Calu3 (cell line): Measurements from ENCODE around the gene SLC37A1. TPM values are rescaled to one million over a fixed set of nuclear protein-coding genes. Genes with fewer than 3 reads are reported as not detected.

Source experiments
- BruUV-seq: library from RNA; stranded (reverse); fragments of 400-500 nt; replicated peaks from 2 replicates; lab custom pipeline; 2021; lab: Mats Ljungman, UMichigan
- CTCF ChIA-PET: fragments of 300-600 bp; sonication (Branson Sonifier 250); formaldehyde crosslinking; loops from one replicate; lab custom pipeline; 2022; ENCODE audit warnings: antibody characterized with exemption; lab: Charles Lee
- DNase-seq: peaks from one replicate; pipeline ENCODE4 v3.0.0; 2022
- H3K27ac Mint-ChIP-seq: one replicate; pipeline ENCODE4 v1.8.0; 2022; ENCODE audit warnings: mixed read lengths; ENCODE audit not compliant: unreplicated experiment
- H3K27me3 Mint-ChIP-seq: one replicate; pipeline ENCODE4 v1.8.0; 2022; ENCODE audit warnings: mixed read lengths; ENCODE audit not compliant: unreplicated experiment
- H3K36me3 Mint-ChIP-seq: one replicate; pipeline ENCODE4 v1.8.0; 2022; ENCODE audit warnings: mild to moderate bottlenecking, moderate library complexity, mixed read lengths; ENCODE audit not compliant: insufficient read depth, unreplicated experiment
- H3K4me1 Mint-ChIP-seq: one replicate; pipeline ENCODE4 v1.8.0; 2022; ENCODE audit warnings: mild to moderate bottlenecking, low read depth, mixed read lengths; ENCODE audit not compliant: unreplicated experiment
- H3K4me3 Mint-ChIP-seq: one replicate; pipeline ENCODE4 v1.8.0; 2022; ENCODE audit warnings: mild to moderate bottlenecking, low read depth, moderate library complexity, mixed read lengths; ENCODE audit not compliant: unreplicated experiment
- H3K9me3 Mint-ChIP-seq: one replicate; pipeline ENCODE4 v1.8.0; 2022; ENCODE audit warnings: low read depth, mixed read lengths; ENCODE audit not compliant: unreplicated experiment
- intact Hi-C: fragments of 100-400 bp; cut with micrococcal nuclease; formaldehyde crosslinking; loops from one replicate; pipeline ENCODE4 v1.10.0; 2022; ENCODE audit not compliant: unreplicated experiment
- total RNA-seq: library from RNA; stranded (reverse); gene quantifications from 2 replicates; pipeline ENCODE4 v1.2.3, GENCODE V29; 2022
- TF ChIP-seq, protein P1 (sequence below): fragments of 200-600 bp; IDR thresholded peaks from one replicate; pipeline ENCODE4 v1.8.0; 2022; ENCODE audit warnings: antibody characterized with exemption; ENCODE audit not compliant: unreplicated experiment

Gene SLC37A1
- total RNA-seq, 1 experiment from 2014 or later = 24.9 TPM

DNA sequence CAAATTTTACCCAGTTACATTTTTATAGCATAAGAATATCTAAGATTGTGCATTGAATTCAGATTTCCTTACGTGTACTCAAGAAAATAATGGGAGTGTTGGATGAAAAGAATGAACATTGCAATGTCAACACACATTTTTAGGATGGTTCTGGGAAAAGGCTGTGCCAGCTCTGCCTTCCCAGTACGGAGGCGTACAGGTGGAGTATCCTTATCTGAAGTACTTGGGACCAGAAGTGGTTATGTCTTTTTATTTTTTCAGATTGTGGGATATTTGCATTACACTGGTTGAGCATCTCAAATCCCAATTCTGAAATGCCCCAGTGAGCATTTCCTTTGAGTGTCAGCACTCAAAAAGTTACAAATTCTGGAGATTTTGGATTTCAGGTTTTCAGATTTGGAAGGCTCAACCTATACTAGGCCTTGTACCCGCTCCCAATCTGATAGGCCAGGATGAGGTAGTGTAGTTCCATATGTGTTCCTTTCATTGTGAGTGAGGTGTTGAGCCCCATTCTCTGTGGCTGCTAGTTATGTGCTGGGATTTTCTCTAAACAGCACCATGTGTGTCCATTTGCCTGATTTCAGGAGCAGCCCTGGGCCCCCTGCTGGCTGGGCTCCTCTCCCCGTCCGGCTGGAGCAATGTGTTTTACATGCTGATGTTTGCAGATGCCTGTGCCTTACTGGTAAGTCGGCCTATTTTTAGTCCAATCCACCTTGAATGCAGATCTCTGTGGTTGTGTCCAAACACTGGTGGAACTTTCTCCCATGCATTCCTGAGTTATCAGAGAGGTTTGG, 60.8 kb downstream of the SLC37A1 start:
- DNase-seq = peak; percentile 5
- TF ChIP-seq, protein P1, sequence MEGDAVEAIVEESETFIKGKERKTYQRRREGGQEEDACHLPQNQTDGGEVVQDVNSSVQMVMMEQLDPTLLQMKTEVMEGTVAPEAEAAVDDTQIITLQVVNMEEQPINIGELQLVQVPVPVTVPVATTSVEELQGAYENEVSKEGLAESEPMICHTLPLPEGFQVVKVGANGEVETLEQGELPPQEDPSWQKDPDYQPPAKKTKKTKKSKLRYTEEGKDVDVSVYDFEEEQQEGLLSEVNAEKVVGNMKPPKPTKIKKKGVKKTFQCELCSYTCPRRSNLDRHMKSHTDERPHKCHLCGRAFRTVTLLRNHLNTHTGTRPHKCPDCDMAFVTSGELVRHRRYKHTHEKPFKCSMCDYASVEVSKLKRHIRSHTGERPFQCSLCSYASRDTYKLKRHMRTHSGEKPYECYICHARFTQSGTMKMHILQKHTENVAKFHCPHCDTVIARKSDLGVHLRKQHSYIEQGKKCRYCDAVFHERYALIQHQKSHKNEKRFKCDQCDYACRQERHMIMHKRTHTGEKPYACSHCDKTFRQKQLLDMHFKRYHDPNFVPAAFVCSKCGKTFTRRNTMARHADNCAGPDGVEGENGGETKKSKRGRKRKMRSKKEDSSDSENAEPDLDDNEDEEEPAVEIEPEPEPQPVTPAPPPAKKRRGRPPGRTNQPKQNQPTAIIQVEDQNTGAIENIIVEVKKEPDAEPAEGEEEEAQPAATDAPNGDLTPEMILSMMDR = no peak
- Mint-ChIP-seq H3K4me1 (no peaks in the 10 kb centered on the region), H3K27ac (no peak overlapping the region), H3K9me3 (peaks cover 2% of the 10 kb centered on the region), H3K36me3 (peaks cover 13% of the 10 kb centered on the region), H3K4me3 (no peak overlapping the region), H3K27me3 (no peaks in the 10 kb centered on the region)
- intact Hi-C loops = no loop called here
- CTCF ChIA-PET = no interaction called here
- no TSS peak for BruUV-seq

DNA sequence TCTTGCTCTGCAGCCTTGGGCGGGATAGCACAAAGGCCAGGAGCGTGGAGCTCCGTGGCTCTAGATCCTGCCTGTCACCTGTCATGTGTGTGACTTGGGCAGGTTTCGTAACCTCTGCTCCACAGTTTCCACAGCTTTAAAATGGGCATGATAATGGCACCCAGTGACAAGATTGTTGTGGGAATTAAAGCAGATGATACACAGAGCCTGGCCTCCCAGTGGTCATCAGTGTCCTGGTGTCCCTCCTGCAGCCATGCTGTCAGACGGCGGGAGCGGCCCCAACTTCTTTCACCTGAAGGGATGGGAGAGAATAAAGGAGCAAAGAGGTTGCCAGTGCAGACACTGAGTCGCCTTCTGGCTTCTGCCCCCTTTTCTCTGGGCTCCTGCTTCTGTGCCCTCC, 61.5 kb downstream of the SLC37A1 start:
- no peaks in the 10 kb centered on the region for H3K4me1 Mint-ChIP-seq
- no TSS peak for BruUV-seq
- CTCF ChIA-PET = no interaction called here
- H3K27me3 Mint-ChIP-seq = no peaks in the 10 kb centered on the region
- H3K9me3 Mint-ChIP-seq = peaks cover 2% of the 10 kb centered on the region
- intact Hi-C loops = no loop called here
- H3K4me3 Mint-ChIP-seq = no peak overlapping the region
- H3K27ac Mint-ChIP-seq = no peak overlapping the region
- H3K36me3 Mint-ChIP-seq = peaks cover 13% of the 10 kb centered on the region
- TF ChIP-seq, protein P1 = no peak
- no peak for DNase-seq

DNA sequence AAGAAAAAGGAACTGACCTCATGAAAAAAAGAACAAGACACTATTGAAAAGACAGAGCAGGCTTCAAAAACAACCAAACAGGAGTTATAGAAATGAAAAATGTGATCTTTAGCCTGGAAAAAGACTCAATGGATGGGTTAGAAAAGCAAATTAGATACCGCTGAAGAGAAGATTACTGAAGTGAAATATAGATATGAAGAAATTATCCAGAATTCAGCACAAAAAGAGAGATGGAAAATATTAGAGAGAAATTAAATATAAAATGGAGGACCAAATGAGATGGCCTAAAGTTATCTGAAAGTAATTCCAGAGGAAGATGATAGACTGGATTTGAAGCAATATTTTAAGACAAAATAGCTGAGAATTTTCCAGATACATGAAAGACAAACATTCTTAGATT, 63.0 kb downstream of the SLC37A1 start:
- no TSS peak for BruUV-seq
- Mint-ChIP-seq H3K4me1 (no peaks in the 10 kb centered on the region), H3K36me3 (peaks cover 9% of the 10 kb centered on the region), H3K9me3 (peaks cover 2% of the 10 kb centered on the region), H3K4me3 (no peak overlapping the region), H3K27me3 (no peaks in the 10 kb centered on the region), H3K27ac (no peak overlapping the region)
- TF ChIP-seq, protein P1 = no peak
- DNase-seq = no peak
- CTCF ChIA-PET = no interaction called here
- intact Hi-C loops = no loop called here

DNA sequence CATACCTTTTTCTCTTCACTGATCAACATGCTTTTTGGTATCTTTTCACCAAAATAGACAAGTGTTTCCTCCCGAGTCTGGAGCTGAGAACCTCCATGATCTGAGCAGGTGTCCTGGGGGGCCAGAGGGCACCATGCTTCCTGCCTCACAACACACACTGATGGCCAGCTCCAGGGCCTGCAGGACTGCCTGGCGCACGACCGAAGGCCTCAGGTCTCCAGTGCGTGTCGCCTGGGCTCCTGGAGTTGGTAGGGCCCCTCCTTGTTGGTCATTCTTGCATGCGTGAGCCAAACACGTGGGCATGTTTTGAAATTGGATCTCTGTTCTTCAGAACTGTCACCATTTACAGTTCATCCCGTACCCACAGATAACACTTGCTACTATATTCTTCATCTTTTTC, 64.4 kb downstream of the SLC37A1 start:
- intact Hi-C loops = no loop called here
- peaks cover 2% of the 10 kb centered on the region for H3K9me3 Mint-ChIP-seq
- BruUV-seq = no TSS peak
- no peaks in the 10 kb centered on the region for H3K36me3 Mint-ChIP-seq
- TF ChIP-seq, protein P1 = no peak
- no peaks in the 10 kb centered on the region for H3K27me3 Mint-ChIP-seq
- no peak overlapping the region for H3K27ac Mint-ChIP-seq
- no peaks in the 10 kb centered on the region for H3K4me1 Mint-ChIP-seq
- CTCF ChIA-PET = no interaction called here
- DNase-seq = no peak
- no peak overlapping the region for H3K4me3 Mint-ChIP-seq
